Measurements from ENCODE around the gene SKAP2. TPM values are rescaled to one million over a fixed set of nuclear protein-coding genes. Genes with fewer than 3 reads are reported as not detected.

Gene SKAP2
- total RNA-seq, 2 experiments from 2014 or later, result 7.0 to 8.1 TPM

DNA sequence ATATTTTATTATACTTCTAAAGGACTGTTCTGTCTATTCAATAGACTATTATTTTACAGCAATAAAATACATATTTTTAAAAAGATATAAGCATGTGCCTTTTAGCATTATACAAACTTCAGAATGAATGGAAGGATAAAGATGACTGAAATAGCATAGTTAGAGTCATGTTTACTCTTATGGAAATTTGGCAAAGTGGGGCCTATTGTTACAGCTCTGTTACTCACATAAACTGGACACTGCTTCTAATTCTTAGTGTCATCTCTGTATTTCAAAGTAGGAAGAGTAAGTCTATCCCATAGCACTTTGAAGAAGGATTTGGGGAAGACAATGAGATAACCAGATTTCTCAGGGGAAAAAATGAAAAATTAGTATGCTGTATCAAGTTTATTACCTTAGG lies 168.2 kb downstream of the SKAP2 start:
- TF ChIP-seq, protein P1, sequence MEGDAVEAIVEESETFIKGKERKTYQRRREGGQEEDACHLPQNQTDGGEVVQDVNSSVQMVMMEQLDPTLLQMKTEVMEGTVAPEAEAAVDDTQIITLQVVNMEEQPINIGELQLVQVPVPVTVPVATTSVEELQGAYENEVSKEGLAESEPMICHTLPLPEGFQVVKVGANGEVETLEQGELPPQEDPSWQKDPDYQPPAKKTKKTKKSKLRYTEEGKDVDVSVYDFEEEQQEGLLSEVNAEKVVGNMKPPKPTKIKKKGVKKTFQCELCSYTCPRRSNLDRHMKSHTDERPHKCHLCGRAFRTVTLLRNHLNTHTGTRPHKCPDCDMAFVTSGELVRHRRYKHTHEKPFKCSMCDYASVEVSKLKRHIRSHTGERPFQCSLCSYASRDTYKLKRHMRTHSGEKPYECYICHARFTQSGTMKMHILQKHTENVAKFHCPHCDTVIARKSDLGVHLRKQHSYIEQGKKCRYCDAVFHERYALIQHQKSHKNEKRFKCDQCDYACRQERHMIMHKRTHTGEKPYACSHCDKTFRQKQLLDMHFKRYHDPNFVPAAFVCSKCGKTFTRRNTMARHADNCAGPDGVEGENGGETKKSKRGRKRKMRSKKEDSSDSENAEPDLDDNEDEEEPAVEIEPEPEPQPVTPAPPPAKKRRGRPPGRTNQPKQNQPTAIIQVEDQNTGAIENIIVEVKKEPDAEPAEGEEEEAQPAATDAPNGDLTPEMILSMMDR (IDR thresholded peaks at IDR 0.05), result no peak
- Mint-ChIP-seq H3K4me3 (no peak overlapping the region), H3K4me1 (ENCODE audit: low read depth) (no peaks in the 10 kb centered on the region), H3K9me3 (no peaks in the 10 kb centered on the region), H3K27me3 (peaks cover 14% of the 10 kb centered on the region), H3K27ac (no peak overlapping the region), H3K36me3 (ENCODE audit: low read depth) (no peaks in the 10 kb centered on the region)
- ATAC-seq, result no peak
- ChIA-PET POLR2A (interaction anchor here (0.6 kb wide), 1 partner anchor 21 kb away, joined by 3 read pairs; no protein-coding TSS in a partner anchor), CTCF (interaction anchor here (2.0 to 7.9 kb wide), 2 partner anchors 9 to 15 kb away, joined by 10 to 70 read pairs; no protein-coding TSS in a partner anchor)
- intact Hi-C loops (cut with micrococcal nuclease), result no loop called here
- no peak for DNase-seq

DNA sequence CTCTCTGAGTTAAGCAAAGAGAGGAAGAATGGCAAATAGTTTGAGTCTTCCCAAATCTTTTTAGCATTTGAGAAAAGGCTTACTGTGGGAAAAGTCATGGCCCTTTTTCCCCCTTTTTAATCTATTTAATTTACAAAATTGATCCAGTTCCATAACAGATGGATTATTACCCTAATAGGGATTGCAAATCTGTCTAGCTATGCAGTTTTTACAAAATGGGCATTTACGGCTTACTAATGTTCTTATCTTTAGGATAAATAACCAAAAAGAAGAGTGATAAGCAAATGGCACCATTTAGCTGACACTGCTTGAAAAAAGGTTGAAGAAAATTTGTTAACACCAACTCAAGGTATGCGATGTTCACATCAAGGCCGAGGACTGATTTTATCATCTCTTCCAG lies 169.7 kb downstream of the SKAP2 start:
- Mint-ChIP-seq H3K36me3 (ENCODE audit: low read depth) (no peaks in the 10 kb centered on the region), H3K4me3 (no peak overlapping the region), H3K9me3 (no peaks in the 10 kb centered on the region), H3K27me3 (peaks cover 14% of the 10 kb centered on the region), H3K27ac (no peak overlapping the region), H3K4me1 (ENCODE audit: low read depth) (no peaks in the 10 kb centered on the region)
- intact Hi-C loops (cut with micrococcal nuclease), result no loop called here
- POLR2A ChIA-PET, result no interaction called here
- CTCF ChIA-PET, result interaction anchor here (2.0 to 7.9 kb wide), 2 partner anchors 8 to 13 kb away, joined by 10 to 70 read pairs; no protein-coding TSS in a partner anchor
- DNase-seq (no peak), ATAC-seq (no peak)
- TF ChIP-seq, protein P1 (IDR thresholded peaks at IDR 0.05), result no peak

DNA sequence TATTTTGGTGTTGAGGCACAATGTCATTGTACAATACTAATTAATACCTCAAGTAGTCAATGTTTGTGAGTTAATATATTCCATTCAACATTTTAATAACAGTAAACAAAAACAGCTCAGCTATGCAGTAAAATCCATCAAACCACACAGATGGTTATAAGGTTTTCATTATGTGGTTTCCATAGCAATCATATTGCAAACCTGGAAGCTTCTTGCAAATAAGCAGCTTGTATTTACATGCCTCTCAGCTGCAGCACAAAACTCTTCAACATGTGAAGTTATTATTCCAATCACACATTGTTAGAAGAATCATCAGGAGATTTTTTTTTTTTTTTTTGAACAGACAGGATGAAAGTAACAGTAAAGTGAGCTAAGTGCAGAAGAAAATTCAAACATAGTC lies 170.2 kb downstream of the SKAP2 start:
- ChIA-PET POLR2A (no interaction called here), CTCF (interaction anchor here (7.9 kb wide), 1 partner anchor 13 kb away, joined by 70 read pairs; no protein-coding TSS in a partner anchor)
- ATAC-seq, result no peak
- no peak overlapping the region for H3K4me3 Mint-ChIP-seq
- H3K4me1 Mint-ChIP-seq (ENCODE audit: low read depth), result no peaks in the 10 kb centered on the region
- H3K9me3 Mint-ChIP-seq, result no peaks in the 10 kb centered on the region
- H3K27me3 Mint-ChIP-seq, result peaks cover 14% of the 10 kb centered on the region
- H3K36me3 Mint-ChIP-seq (ENCODE audit: low read depth), result no peaks in the 10 kb centered on the region
- TF ChIP-seq, protein P1 (IDR thresholded peaks at IDR 0.05), result no peak
- H3K27ac Mint-ChIP-seq, result no peak overlapping the region
- intact Hi-C loops (cut with micrococcal nuclease), result no loop called here
- DNase-seq, result no peak

DNA sequence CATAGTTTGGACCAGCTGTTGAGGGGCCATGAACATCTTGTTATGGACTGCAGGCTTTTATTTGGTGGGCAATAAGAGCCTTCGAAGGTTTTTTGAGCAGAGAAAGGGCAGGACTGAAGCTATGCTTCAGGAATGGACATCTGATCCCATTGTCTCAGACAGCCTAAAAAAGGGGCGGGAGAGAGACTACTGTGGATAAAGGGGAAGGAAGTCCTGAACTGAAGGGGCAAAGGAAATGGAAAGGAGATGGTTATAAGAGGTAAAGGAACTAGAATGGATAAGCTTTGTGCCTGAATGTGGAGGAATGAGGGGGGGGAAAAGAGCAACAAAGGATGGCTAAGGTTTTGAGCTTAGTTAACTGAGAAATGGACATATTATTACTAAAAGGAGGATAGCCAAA lies 172.5 kb downstream of the SKAP2 start:
- no peaks in the 10 kb centered on the region for H3K36me3 Mint-ChIP-seq (ENCODE audit: low read depth)
- no peak for ATAC-seq
- intact Hi-C loops (cut with micrococcal nuclease), result no loop called here
- no peak for DNase-seq
- peaks cover 10% of the 10 kb centered on the region for H3K27me3 Mint-ChIP-seq
- ChIA-PET CTCF (interaction anchor here (2.7 to 7.9 kb wide), 2 partner anchors 11 to 469 kb away, joined by 10 to 70 read pairs; no protein-coding TSS in a partner anchor), POLR2A (no interaction called here)
- H3K4me3 Mint-ChIP-seq, result no peak overlapping the region
- TF ChIP-seq, protein P1 (IDR thresholded peaks at IDR 0.05), result no peak
- H3K9me3 Mint-ChIP-seq, result no peaks in the 10 kb centered on the region
- H3K27ac Mint-ChIP-seq, result no peak overlapping the region
- no peaks in the 10 kb centered on the region for H3K4me1 Mint-ChIP-seq (ENCODE audit: low read depth)

DNA sequence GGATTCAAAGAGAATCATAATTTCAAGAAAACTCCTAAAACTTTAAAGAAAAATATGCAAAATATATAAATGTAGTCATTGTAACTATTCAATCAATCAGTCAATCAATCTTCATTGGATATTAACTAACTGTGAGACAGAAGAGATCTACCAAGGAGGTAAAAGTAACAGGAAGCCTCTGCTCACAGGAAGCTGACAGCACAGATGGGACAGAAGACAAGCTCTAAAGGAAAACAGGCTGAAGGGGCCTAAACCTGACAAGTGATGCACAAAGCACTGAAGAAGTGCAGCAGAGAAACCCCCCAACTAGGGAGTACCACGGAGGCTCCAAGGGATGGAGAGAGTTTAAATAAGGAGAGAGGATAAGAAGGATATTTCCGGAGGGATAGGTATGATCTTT lies 173.0 kb downstream of the SKAP2 start:
- peaks cover 8% of the 10 kb centered on the region for H3K27me3 Mint-ChIP-seq
- H3K27ac Mint-ChIP-seq, result no peak overlapping the region
- no peaks in the 10 kb centered on the region for H3K9me3 Mint-ChIP-seq
- no peak overlapping the region for H3K4me3 Mint-ChIP-seq
- no peaks in the 10 kb centered on the region for H3K4me1 Mint-ChIP-seq (ENCODE audit: low read depth)
- intact Hi-C loops (cut with micrococcal nuclease), result no loop called here
- CTCF ChIA-PET, result interaction anchor here (2.7 to 7.9 kb wide), 2 partner anchors 10 to 470 kb away, joined by 10 to 70 read pairs; no protein-coding TSS in a partner anchor
- no peak for DNase-seq
- no peak for ATAC-seq
- H3K36me3 Mint-ChIP-seq (ENCODE audit: low read depth), result no peaks in the 10 kb centered on the region
- POLR2A ChIA-PET, result no interaction called here
- TF ChIP-seq, protein P1 (IDR thresholded peaks at IDR 0.05), result no peak

Data from activated CD8-positive, alpha-beta T cell treated with anti-CD3 and anti-CD28 coated beads for 36 hours (primary cell).